T-helper 1 cell (primary cell): ENCODE measurements around the gene RHEBL1.
A peak's percentile ranks its signal among the peaks of the same experiment; 100 is the strongest.

Source experiments
- DNase-seq, 5 donors: peaks; one replicate each; pipeline ENCODE4 v3.0.0-alpha.2; 2012 to 2020
- total RNA-seq, 4 donors: gene quantifications; one replicate each; lab custom pipeline; 2026; lab: John Stamatoyannopoulos, UW

RHEBL1 gene
- total RNA-seq = 6.2 to 31.5 (median 12.5) reads per million in 4 donors

- DNase-seq = peak; percentile 97 to 99 (median 98)
Observed at GRCh38 chr12:49069507-49070346, at the start of gene RHEBL1. TSS of gene RHEBL1 (minus strand) at chr12:49069979. CDS start at chr12:49069785, 194 bp downstream.

- DNase-seq = no peak
Observed at GRCh38 chr12:49111206-49111605, 41.4 kb upstream of the RHEBL1 start.

- DNase-seq = peak; percentile 88 to 98 (median 94)
Observed at GRCh38 chr12:49110464-49111155, 40.8 kb upstream of the RHEBL1 start, which contains the start of gene LMBR1L. TSS of gene LMBR1L (minus strand) at chr12:49110847. CDS start at chr12:49110555, 292 bp downstream.

GRCh38 chr12:49109641-49110463, 40.1 kb upstream of the RHEBL1 start:
- DNase-seq = peak in 1 of 5 donors; percentile 15

GRCh38 chr12:49108958-49109404, 39.2 kb upstream of the RHEBL1 start:
- no peak for DNase-seq

- DNase-seq = no peak
Observed at GRCh38 chr12:49105504-49106084, 35.8 kb upstream of the RHEBL1 start.

- no peak for DNase-seq
Observed at GRCh38 chr12:49104822-49105221, 35.0 kb upstream of the RHEBL1 start.

- no peak for DNase-seq
Observed at GRCh38 chr12:49100380-49100779, 30.6 kb upstream of the RHEBL1 start.

- DNase-seq = no peak
Observed at GRCh38 chr12:49098703-49099102, 28.9 kb upstream of the RHEBL1 start.

- DNase-seq = peak; percentile 27 to 55 (median 42)
Observed at GRCh38 chr12:49098035-49098451, 28.3 kb upstream of the RHEBL1 start.

- no peak for DNase-seq
Observed at GRCh38 chr12:49097381-49097780, 27.6 kb upstream of the RHEBL1 start.

- DNase-seq = no peak
Observed at GRCh38 chr12:49094975-49095365, 25.2 kb upstream of the RHEBL1 start.

- DNase-seq = no peak
Observed at GRCh38 chr12:49094160-49094974, 24.6 kb upstream of the RHEBL1 start, which contains the start of gene DHH. TSS of gene DHH (minus strand) at chr12:49094801. CDS start at chr12:49094512, 289 bp downstream.

GRCh38 chr12:49093792-49094159, 24.0 kb upstream of the RHEBL1 start:
- DNase-seq = no peak

GRCh38 chr12:49092816-49093406, 23.1 kb upstream of the RHEBL1 start:
- no peak for DNase-seq

- DNase-seq = peak in 4 of 5 donors; percentile 33 to 48 (median 43)
Observed at GRCh38 chr12:49092086-49092815, 22.5 kb upstream of the RHEBL1 start.

GRCh38 chr12:49091836-49092085, 22.0 kb upstream of the RHEBL1 start:
- no peak for DNase-seq

GRCh38 chr12:49091056-49091835, 21.5 kb upstream of the RHEBL1 start:
- DNase-seq = no peak
